ENCODE data around the gene FAM187B. TPM values are rescaled to one million over a fixed set of nuclear protein-coding genes. Genes with fewer than 3 reads are reported as not detected.
A peak's percentile ranks its signal among the peaks of the same experiment; 100 is the strongest.
"Not testable (repeated sequence)": the region's sequence is repeated elsewhere in the genome, so short reads cannot be mapped to it uniquely, and the experiment has no call there.

Gene FAM187B
- total RNA-seq, 1 experiment from 2014 or later = not detected

GRCh38 chr19:35213663-35214632, 14.6 kb downstream of the FAM187B start:
- DNase-seq (ENCODE audit: low spot score) = peak; percentile 75

- DNase-seq (ENCODE audit: low spot score) = peak; percentile 3
These were observed 16.3 kb downstream of the FAM187B start for GRCh38 chr19:35212241-35212640.

- DNase-seq (ENCODE audit: low spot score) = no peak
These were observed 16.9 kb downstream of the FAM187B start for GRCh38 chr19:35211545-35212230.

- no peak for DNase-seq (ENCODE audit: low spot score)
These were observed 18.9 kb downstream of the FAM187B start for GRCh38 chr19:35209646-35210045.

- peak; percentile 2 for DNase-seq (ENCODE audit: low spot score)
These were observed 20.4 kb downstream of the FAM187B start for GRCh38 chr19:35208121-35208520.

- DNase-seq (ENCODE audit: low spot score) = no peak
These were observed 21.1 kb downstream of the FAM187B start for GRCh38 chr19:35207391-35207871.

- no peak for DNase-seq (ENCODE audit: low spot score)
These were observed 21.7 kb downstream of the FAM187B start for GRCh38 chr19:35206855-35207254.

GRCh38 chr19:35206379-35206778, 22.2 kb downstream of the FAM187B start:
- DNase-seq (ENCODE audit: low spot score) = no peak

- DNase-seq (ENCODE audit: low spot score) = no peak
These were observed 22.7 kb downstream of the FAM187B start for GRCh38 chr19:35205733-35206323.

- DNase-seq (ENCODE audit: low spot score) = no peak
These were observed 23.5 kb downstream of the FAM187B start for GRCh38 chr19:35204799-35205732.

- DNase-seq (ENCODE audit: low spot score) = no peak
These were observed 25.5 kb downstream of the FAM187B start for GRCh38 chr19:35202722-35203688.

GRCh38 chr19:35199481-35199880, 29.1 kb downstream of the FAM187B start:
- no peak for DNase-seq (ENCODE audit: low spot score)

- not testable (repeated sequence) for DNase-seq (ENCODE audit: low spot score)
These were observed 31.7 kb downstream of the FAM187B start for GRCh38 chr19:35196861-35197260.

GRCh38 chr19:35195830-35196229, 32.7 kb downstream of the FAM187B start:
- no peak for DNase-seq (ENCODE audit: low spot score)

- no peak for DNase-seq (ENCODE audit: low spot score)
These were observed 34.2 kb downstream of the FAM187B start for GRCh38 chr19:35194012-35194984.

- DNase-seq (ENCODE audit: low spot score) = no peak
These were observed 43.7 kb downstream of the FAM187B start for GRCh38 chr19:35184884-35185283.

- no peak for DNase-seq (ENCODE audit: low spot score)
These were observed 44.3 kb downstream of the FAM187B start for GRCh38 chr19:35184267-35184666.

- DNase-seq (ENCODE audit: low spot score) = no peak
These were observed 47.2 kb downstream of the FAM187B start for GRCh38 chr19:35181387-35181786.

GRCh38 chr19:35179830-35180229, 48.7 kb downstream of the FAM187B start:
- DNase-seq (ENCODE audit: low spot score) = no peak

All from H4 (cell line).